PC-9 (cell line): ENCODE results near the gene TMPRSS9.

Source experiments
- CTCF ChIP-seq: fragments of 200-600 bp; sonication (generic); conservative IDR thresholded peaks from 2 replicates; pipeline ENCODE4 v1.6.1; 2017; ENCODE audit warnings: mixed run types, antibody characterized with exemption, mild to moderate bottlenecking, moderate library complexity
- EZH2 ChIP-seq: fragments of 200-600 bp; sonication (generic); IDR thresholded peaks from 2 replicates; pipeline ENCODE4 v1.8.0; 2017; ENCODE audit warnings: antibody characterized with exemption, low read depth

GRCh38 chr19:2331601-2332246 lies 28.3 kb upstream of the TMPRSS9 start:
- TF ChIP-seq CTCF = no peak
- TF ChIP-seq EZH2 = no peak
